Ascending aorta (tissue), 2 donors: ENCODE measurements around the gene C20orf141. TPM values are rescaled to one million over a fixed set of nuclear protein-coding genes. Genes with fewer than 3 reads are reported as not detected.
A peak's percentile ranks its signal among the peaks of the same experiment; 100 is the strongest.
"Not testable (repeated sequence)": the region's sequence is repeated elsewhere in the genome, so short reads cannot be mapped to it uniquely, and the experiment has no call there.

Source experiments
- DNase-seq, 2 donors: peaks; one replicate each; pipeline ENCODE4 v3.0.0-alpha.2; 2019; ENCODE audit warnings: low spot score in 2 of 2
- H3K27ac ChIP-seq, 2 donors: fragments of 200-600 bp; sonication (generic); one replicate each; pipeline ENCODE4 v1.5.1; 2016 to 2017; ENCODE audit warnings: mild to moderate bottlenecking in 1 of 2
- H3K27me3 ChIP-seq: fragments of 200-600 bp; sonication (generic); one replicate; pipeline ENCODE4 v1.5.1; 2017
- H3K36me3 ChIP-seq, 2 donors: fragments of 200-600 bp; sonication (generic); one replicate each; pipeline ENCODE4 v1.5.1; 2016
- H3K4me1 ChIP-seq, 2 donors: fragments of 200-600 bp; sonication (generic); one replicate each; pipeline ENCODE4 v1.5.1; 2016 to 2017; ENCODE audit warnings: mild to moderate bottlenecking in 1 of 2
- H3K4me3 ChIP-seq, 2 donors: fragments of 200-600 bp; sonication (generic); one replicate each; pipeline ENCODE4 v1.5.1; 2016 to 2017; ENCODE audit warnings: mild to moderate bottlenecking in 1 of 2
- H3K9me3 ChIP-seq, 2 donors: fragments of 200-600 bp; sonication (generic); one replicate each; pipeline ENCODE4 v1.5.1; 2016
- intact Hi-C: fragments of 100-400 bp; cut with DNase I; formaldehyde crosslinking; loops from one replicate; pipeline ENCODE4 v1.15.1; 2023
- total RNA-seq: library from RNA; depleted of rRNA; stranded (reverse); fragments of >200 nt; gene quantifications from one replicate; pipeline ENCODE4 v1.1.0, GENCODE V29; 2016
- TF ChIP-seq, protein P1 (sequence below), 3 experiments: fragments of 200-600 bp in 2 of 3; fragments of 450-650 bp in 1 of 3; sonication (generic) in 2 of 3; IDR thresholded peaks; one replicate each; pipeline ENCODE4 v1.5.1; 2016 to 2019; ENCODE audit warnings: antibody characterized with exemption in 3 of 3, mild to moderate bottlenecking in 1 of 3, moderate library complexity in 1 of 3

The C20orf141 gene
- total RNA-seq, 1 donor from 2014 or later: not detected

DNA sequence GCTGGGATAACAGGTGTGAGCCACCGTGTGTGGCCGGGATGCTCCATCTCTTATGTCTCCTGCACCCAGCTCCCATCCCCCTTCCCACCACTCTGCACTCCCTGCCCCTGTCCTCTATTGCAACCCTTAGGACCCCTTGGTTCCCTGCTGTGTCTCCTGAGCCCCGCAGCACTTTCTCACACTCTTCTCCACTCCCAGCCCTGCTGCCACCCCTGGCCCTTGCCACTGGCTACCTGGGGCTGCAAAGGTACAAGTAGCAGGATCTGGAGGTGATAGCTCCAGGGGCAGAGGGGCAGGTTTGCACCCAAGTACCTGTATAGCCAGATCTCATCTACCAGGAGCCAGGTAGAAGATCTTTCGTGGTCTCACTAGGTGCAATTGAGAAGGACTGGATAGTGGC lies 7.8 kb upstream of the C20orf141 start:
- Histone ChIP-seq H3K27me3 (peaks cover 6% of the 10 kb centered on the region), H3K27ac (no peak overlapping the region), H3K4me3 (no peak overlapping the region), H3K36me3 (no peaks in the 10 kb centered on the region), H3K9me3 (peaks cover 0 to 5% of the 10 kb centered on the region in 2 donors), H3K4me1 (no peaks in the 10 kb centered on the region)
- intact Hi-C loops: no loop called here
- no peak for DNase-seq
- TF ChIP-seq, protein P1, sequence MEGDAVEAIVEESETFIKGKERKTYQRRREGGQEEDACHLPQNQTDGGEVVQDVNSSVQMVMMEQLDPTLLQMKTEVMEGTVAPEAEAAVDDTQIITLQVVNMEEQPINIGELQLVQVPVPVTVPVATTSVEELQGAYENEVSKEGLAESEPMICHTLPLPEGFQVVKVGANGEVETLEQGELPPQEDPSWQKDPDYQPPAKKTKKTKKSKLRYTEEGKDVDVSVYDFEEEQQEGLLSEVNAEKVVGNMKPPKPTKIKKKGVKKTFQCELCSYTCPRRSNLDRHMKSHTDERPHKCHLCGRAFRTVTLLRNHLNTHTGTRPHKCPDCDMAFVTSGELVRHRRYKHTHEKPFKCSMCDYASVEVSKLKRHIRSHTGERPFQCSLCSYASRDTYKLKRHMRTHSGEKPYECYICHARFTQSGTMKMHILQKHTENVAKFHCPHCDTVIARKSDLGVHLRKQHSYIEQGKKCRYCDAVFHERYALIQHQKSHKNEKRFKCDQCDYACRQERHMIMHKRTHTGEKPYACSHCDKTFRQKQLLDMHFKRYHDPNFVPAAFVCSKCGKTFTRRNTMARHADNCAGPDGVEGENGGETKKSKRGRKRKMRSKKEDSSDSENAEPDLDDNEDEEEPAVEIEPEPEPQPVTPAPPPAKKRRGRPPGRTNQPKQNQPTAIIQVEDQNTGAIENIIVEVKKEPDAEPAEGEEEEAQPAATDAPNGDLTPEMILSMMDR (IDR thresholded peaks at IDR 0.05): no peak

DNA sequence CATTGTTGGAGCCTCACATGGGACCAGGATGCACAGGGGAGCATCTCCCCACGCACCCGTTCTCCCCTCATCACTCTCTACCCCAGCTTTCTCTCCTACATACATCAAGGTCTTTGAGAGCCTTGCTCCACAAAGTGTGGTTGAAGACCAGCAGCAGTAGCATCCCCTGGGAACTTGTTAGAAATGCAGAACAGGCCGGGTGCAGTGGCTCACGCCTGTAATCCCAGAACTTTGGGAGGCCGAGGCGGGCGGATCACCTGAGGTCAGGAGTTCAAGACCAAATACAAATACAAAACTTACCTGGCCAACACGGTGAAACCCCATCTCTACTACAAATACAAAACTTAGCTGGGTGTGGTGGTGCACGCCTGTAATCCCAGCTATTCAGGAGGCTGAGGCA lies 6.9 kb upstream of the C20orf141 start:
- peaks cover 0 to 13% of the 10 kb centered on the region in 2 donors for H3K9me3 ChIP-seq
- intact Hi-C loops, H3K4me3 ChIP-seq, H3K27me3 ChIP-seq, H3K36me3 ChIP-seq, H3K27ac ChIP-seq, H3K4me1 ChIP-seq: not testable (repeated sequence)
- peak in 1 of 2 donors; percentile 25 for DNase-seq

DNA sequence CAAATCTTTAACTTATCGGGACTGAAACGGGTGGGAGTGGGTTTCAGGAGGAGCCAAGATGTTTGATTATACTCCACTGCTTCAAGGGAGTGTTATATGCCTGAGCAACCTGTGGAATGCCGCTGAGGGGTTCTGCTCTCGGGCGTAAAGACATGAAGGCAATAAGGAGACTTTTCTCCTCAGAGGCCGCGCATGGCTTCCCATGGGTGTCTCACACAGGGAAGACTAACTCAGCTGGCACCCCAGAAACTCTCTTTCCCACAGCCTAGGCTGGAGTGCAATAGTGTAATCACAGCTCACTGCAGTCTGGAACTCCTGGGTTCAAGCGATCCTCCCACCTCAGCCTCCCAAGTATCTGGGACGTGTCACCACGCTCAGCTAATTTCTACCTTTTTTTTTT lies 5.1 kb upstream of the C20orf141 start:
- Histone ChIP-seq H3K36me3 (no peaks in the 10 kb centered on the region), H3K4me1 (no peaks in the 10 kb centered on the region), H3K27me3 (peaks cover 6% of the 10 kb centered on the region), H3K27ac (no peak overlapping the region), H3K4me3 (no peak overlapping the region), H3K9me3 (peaks cover 0 to 13% of the 10 kb centered on the region in 2 donors)
- no peak for DNase-seq
- TF ChIP-seq, protein P1 (IDR thresholded peaks at IDR 0.05): no peak
- intact Hi-C loops: no loop called here

DNA sequence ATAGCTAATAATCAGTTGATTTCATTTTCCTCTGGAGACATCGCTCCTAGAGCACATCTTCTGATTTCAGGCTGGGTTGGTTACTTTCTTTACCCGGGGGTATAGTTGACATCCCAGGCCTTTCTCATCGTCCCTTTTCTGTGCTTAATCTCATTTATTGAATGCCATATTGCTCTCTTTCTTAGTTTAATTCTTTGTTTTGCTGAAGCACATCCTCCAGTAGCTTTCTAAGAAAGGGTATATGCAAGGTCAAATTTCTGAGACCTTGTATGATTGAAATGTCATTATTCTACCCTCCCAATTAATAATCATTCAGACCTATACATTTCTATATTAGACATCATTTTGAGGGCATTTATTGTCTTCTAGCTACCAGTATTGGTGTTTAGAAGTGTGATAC lies 2.6 kb upstream of the C20orf141 start:
- H3K27me3 ChIP-seq: no peaks in the 10 kb centered on the region

DNA sequence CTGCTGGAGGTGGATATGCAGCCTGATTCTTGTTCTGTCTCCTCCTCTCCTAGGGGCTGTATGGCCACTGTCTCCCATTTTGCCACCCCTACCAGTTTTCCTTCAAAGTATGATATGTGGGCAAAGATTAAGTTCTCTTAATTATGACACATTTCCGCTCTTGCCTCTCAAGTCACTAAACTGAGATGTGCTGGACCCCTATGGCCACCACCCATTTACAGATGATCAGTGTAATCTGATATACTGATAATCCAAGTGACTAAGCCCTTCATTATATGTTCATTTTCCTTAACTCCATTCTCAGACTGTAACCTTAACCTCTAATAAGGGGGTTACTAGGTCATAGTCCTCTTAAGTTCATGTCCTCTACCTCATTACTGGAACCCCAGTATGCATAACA lies 711 bp upstream of the C20orf141 start:
- intact Hi-C loops: no loop called here
- H3K9me3 ChIP-seq: peaks cover 0 to 13% of the 10 kb centered on the region in 2 donors
- no peak overlapping the region for H3K27ac ChIP-seq
- no peaks in the 10 kb centered on the region for H3K36me3 ChIP-seq
- H3K4me3 ChIP-seq: no peak overlapping the region
- DNase-seq: peak in 1 of 2 donors; percentile 16
- TF ChIP-seq, protein P1 (IDR thresholded peaks at IDR 0.05): no peak
- H3K4me1 ChIP-seq: no peaks in the 10 kb centered on the region
- H3K27me3 ChIP-seq: no peaks in the 10 kb centered on the region

More for the DNA sequence above, 2.6 kb upstream of the C20orf141 start:
- Histone ChIP-seq H3K4me3 (no peak overlapping the region), H3K4me1 (no peaks in the 10 kb centered on the region), H3K9me3 (peaks cover 0 to 13% of the 10 kb centered on the region in 2 donors), H3K36me3 (no peaks in the 10 kb centered on the region), H3K27ac (no peak overlapping the region)
- TF ChIP-seq, protein P1 (IDR thresholded peaks at IDR 0.05): no peak
- intact Hi-C loops: no loop called here
- no peak for DNase-seq

DNA sequence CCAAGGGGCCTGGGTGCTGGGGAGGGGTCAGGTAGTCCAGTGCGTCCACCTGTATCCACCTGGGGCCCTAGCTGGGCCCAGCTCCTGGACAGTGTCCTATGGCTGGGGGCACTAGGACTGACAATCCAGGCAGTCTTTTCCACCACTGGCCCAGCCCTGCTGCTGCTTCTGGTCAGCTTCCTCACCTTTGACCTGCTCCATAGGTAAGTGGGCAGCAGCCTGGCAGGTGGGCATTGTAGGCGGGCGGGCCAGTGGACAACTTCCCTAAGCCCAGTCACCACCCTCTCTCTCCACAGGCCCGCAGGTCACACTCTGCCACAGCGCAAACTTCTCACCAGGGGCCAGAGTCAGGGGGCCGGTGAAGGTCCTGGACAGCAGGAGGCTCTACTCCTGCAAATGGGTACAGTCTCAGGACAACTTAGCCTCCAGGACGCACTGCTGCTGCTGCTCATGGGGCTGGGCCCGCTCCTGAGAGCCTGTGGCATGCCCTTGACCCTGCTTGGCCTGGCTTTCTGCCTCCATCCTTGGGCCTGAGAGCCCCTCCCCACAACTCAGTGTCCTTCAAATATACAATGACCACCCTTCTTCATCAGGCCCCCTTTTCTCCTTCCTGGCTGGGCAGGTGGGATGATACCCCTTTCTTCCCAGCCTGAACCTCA lies 584 bp downstream of the C20orf141 start:
- no peak overlapping the region for H3K4me3 ChIP-seq
- peaks cover 0 to 13% of the 10 kb centered on the region in 2 donors for H3K9me3 ChIP-seq
- no peaks in the 10 kb centered on the region for H3K36me3 ChIP-seq
- H3K27me3 ChIP-seq: peaks cover 1% of the 10 kb centered on the region
- no peak overlapping the region for H3K27ac ChIP-seq
- TF ChIP-seq, protein P1 (IDR thresholded peaks at IDR 0.05): no peak
- peak in 1 of 2 donors; percentile 41 for DNase-seq
- H3K4me1 ChIP-seq: no peaks in the 10 kb centered on the region
- intact Hi-C loops: no loop called here
